ENCODE data around the gene FDXACB1.

DNA sequence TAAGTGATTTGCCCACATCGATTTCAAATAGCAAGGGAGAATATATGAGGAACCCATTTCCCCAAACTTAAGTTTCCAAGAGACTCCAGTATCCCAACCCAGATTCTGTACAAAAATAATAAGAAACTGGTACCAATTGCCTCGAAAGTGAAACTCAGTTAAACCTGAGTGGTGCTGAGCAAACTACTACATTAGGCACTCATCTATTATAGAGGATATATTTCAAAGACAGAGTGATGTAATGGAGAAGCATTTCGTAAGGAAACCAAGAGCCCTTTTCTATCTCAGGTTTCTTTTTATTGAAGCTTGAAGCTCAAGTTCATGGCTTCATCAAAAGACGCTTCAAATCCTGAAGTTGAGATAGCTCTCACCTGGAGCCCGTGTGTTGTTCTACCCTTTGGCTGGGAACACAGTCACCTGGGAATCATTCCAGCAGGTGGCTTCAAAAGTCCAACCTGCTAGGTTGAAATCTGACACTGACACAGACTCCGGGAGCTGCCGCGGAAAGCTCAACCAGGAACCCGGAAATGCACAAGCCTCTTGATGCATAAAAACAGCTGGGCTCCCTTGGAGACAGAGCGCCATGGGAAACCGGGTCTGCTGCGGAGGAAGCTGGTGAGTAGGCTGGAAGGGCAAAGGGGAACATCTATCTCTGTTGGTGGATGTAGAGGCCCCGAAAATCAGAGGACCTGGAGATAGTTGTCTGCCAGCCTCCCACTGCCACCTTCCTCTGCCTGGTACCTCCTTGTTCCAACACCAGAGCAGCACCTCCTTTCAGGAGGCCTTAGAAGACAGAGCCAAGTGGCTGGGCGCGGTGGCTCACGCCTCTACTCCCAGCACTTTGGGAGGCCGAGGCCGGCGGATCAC, 39.7 kb upstream of the FDXACB1 start, which contains the start of gene C11orf52:
- TF ChIP-seq, protein P1, sequence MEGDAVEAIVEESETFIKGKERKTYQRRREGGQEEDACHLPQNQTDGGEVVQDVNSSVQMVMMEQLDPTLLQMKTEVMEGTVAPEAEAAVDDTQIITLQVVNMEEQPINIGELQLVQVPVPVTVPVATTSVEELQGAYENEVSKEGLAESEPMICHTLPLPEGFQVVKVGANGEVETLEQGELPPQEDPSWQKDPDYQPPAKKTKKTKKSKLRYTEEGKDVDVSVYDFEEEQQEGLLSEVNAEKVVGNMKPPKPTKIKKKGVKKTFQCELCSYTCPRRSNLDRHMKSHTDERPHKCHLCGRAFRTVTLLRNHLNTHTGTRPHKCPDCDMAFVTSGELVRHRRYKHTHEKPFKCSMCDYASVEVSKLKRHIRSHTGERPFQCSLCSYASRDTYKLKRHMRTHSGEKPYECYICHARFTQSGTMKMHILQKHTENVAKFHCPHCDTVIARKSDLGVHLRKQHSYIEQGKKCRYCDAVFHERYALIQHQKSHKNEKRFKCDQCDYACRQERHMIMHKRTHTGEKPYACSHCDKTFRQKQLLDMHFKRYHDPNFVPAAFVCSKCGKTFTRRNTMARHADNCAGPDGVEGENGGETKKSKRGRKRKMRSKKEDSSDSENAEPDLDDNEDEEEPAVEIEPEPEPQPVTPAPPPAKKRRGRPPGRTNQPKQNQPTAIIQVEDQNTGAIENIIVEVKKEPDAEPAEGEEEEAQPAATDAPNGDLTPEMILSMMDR (conservative IDR thresholded peaks at IDR 0.05 in 1 of 2, IDR thresholded peaks at IDR 0.05 in 1 of 2; ENCODE audit: extremely low read depth in 1 of 2, insufficient read depth in 1 of 2, low read depth in 1 of 2, low read length in 2 of 2): peak in 1 of 2 donors; percentile 14
- TF ChIP-seq EZH2 (IDR thresholded peaks at IDR 0.05; ENCODE audit: borderline replicate concordance, low read length): no peak
